Lung microvascular endothelial cell (primary cell): Measurements from ENCODE around the gene MMP26. TPM values are rescaled to one million over a fixed set of nuclear protein-coding genes. Genes with fewer than 3 reads are reported as not detected.
"Not testable (repeated sequence)": the region's sequence is repeated elsewhere in the genome, so short reads cannot be mapped to it uniquely, and the experiment has no call there.

Experiments used
- DNase-seq, 2 donors: peaks; one replicate each; pipeline versions ENCODE4 v3.0.0 to v3.0.0-alpha.2; 2010; ENCODE audit warnings: low read depth in 2 of 2
- total RNA-seq: library from RNA; depleted of rRNA; stranded (reverse); fragments of >200 nt; gene quantifications from 2 replicates; pipeline ENCODE4 v1.2.1, GENCODE V29; 2014

Gene MMP26
- total RNA-seq, 1 donor from 2014 or later, result not detected

- not testable (repeated sequence) for DNase-seq
Measured at GRCh38 chr11:4722616-4723534, 18.3 kb downstream of the MMP26 start.

GRCh38 chr11:4727171-4727570 is 22.6 kb downstream of the MMP26 start:
- no peak for DNase-seq

GRCh38 chr11:4740735-4741134 is 36.2 kb downstream of the MMP26 start:
- no peak for DNase-seq

GRCh38 chr11:4748438-4748837 is 43.9 kb downstream of the MMP26 start:
- no peak for DNase-seq

GRCh38 chr11:4751201-4751600 is 46.6 kb downstream of the MMP26 start:
- no peak for DNase-seq

Other genes with a start within 250 kb of the MMP26 start
- gene OR52K1, start 222.1 kb upstream of the MMP26 start, total RNA-seq, result not detected in 2 replicates
- not detected in 2 replicates for gene OR52M1, start 159.6 kb upstream of the MMP26 start, total RNA-seq
- gene OR52I2, start 123.0 kb upstream of the MMP26 start, total RNA-seq, result not detected in 2 replicates
- gene OR52I1, start 110.7 kb upstream of the MMP26 start, total RNA-seq, result not detected in 2 replicates
- gene TRIM68, start 96.6 kb upstream of the MMP26 start, total RNA-seq, result 7.2 and 8.3 TPM in 2 replicates
- gene OR51D1, start 67.3 kb upstream of the MMP26 start, total RNA-seq, result not detected in 2 replicates
- not detected in 2 replicates for gene OR51E1, start 60.8 kb upstream of the MMP26 start, total RNA-seq
- gene OR51E2, start 6.9 kb upstream of the MMP26 start, total RNA-seq, result not detected in 2 replicates
- not detected in 2 replicates for gene OR51F1, start 65.2 kb downstream of the MMP26 start, total RNA-seq
- gene OR52R1, start 99.6 kb downstream of the MMP26 start, total RNA-seq, result not detected in 2 replicates
- gene OR51F2, start 116.5 kb downstream of the MMP26 start, total RNA-seq, result not detected in 2 replicates
- gene OR51S1, start 144.4 kb downstream of the MMP26 start, total RNA-seq, result not detected in 2 replicates
- not detected in 2 replicates for gene OR51T1, start 177.1 kb downstream of the MMP26 start, total RNA-seq
- gene OR51A7, start 199.0 kb downstream of the MMP26 start, total RNA-seq, result not detected in 2 replicates
- not detected in 2 replicates for gene OR51G2, start 214.6 kb downstream of the MMP26 start, total RNA-seq
- gene OR51G1, start 219.6 kb downstream of the MMP26 start, total RNA-seq, result not detected in 2 replicates
- not detected in 2 replicates for gene OR51A4, start 242.8 kb downstream of the MMP26 start, total RNA-seq